ENCODE results near the gene NLRP4. TPM values are rescaled to one million over a fixed set of nuclear protein-coding genes. Genes with fewer than 3 reads are reported as not detected.

NLRP4 gene
- total and polyA plus RNA-seq, 2 of the 8 experiments (the other 6 are each of a cell fraction or from before 2014, with no cell fraction given): not detected

DNA sequence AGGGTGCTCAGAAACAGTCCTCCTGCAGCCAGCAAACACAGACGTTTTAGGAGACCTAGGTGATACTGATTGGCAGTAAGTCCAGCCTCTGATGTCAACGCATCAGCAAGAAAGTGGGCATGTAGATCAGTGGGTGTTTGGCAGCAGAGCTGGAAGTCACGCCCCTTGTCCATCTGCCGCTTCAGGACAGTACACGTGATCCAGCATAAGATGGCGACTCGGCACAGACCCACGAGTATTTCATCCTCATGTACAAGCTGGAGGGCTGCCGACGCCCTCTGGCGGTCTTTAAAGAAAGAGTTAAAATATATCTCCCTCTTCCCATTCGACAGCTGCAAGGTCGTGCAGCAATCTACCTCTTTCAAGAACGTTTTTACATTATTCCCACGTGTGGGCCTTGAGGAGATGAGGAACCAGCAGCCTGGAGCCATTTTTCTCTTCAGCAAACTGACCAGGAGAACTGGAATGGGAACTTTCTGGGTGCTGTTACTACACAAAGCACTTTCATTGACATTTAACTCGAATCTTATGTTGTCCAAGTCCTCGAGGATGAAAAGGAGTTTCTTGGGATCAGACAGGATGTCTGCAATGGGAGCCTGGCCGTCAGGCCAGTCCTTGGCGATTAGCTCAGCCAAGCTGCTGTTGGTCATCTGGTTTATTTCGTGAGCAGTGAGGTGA lies 26.8 kb upstream of the NLRP4 start (continued):
- TF ChIP-seq, protein P1, sequence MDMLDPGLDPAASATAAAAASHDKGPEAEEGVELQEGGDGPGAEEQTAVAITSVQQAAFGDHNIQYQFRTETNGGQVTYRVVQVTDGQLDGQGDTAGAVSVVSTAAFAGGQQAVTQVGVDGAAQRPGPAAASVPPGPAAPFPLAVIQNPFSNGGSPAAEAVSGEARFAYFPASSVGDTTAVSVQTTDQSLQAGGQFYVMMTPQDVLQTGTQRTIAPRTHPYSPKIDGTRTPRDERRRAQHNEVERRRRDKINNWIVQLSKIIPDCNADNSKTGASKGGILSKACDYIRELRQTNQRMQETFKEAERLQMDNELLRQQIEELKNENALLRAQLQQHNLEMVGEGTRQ (IDR thresholded peaks at IDR 0.05; ENCODE audit: low read length): peak; percentile 66
- TF ChIP-seq TCF12 (IDR thresholded peaks at IDR 0.05; ENCODE audit: low read depth, low read length): no peak
- TF ChIP-seq TBP (IDR thresholded peaks at IDR 0.05; ENCODE audit: low read depth, low read length): no peak

Measured in H1 (cell line).